GM12874 (cell line): Measurements from ENCODE around the gene REEP3.

Experiments used
- TF ChIP-seq, protein P1 (sequence below): IDR thresholded peaks from 2 replicates; pipeline ENCODE4 v1.5.1; 2011; ENCODE audit warnings: low read depth, mild to moderate bottlenecking, control low read depth, low read length, moderate library complexity; ENCODE audit not compliant: insufficient read depth

REEP3 gene

DNA sequence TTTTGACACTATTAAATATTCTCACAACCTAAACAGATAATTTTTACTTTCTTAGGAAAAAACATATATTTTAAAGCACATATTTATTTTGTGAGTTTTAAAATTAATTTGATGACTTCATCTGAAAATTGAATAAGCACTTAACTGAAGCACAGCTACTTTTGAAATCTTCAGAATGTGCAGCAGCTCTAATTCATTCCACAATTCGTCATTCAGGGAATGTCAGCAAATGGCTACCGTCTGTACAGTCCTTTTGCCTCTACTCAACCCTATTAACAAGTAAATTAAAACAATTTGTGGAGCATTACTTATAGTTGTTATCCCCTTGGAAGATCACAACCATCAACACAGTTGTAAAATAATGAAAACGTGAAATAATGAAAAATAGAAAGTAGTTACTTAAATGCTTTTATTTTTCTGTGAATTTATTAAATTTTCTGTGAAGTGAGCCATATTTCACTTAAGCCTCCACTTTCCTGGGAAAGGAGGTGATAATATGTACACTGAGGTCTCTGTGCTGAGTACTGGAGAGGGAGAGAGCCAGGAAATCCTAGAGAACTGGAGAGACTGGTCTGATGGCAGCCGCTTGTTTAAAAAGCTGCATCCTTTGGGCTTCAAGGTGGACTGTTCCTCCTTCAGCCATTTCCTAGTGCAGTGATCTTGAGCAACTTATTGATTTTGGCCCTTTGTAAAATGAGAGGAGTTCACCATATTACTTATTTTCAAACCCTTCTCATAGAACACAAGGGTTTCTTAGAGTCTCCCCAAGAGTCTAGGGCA is 70.6 kb downstream of the REEP3 start:
- TF ChIP-seq, protein P1, sequence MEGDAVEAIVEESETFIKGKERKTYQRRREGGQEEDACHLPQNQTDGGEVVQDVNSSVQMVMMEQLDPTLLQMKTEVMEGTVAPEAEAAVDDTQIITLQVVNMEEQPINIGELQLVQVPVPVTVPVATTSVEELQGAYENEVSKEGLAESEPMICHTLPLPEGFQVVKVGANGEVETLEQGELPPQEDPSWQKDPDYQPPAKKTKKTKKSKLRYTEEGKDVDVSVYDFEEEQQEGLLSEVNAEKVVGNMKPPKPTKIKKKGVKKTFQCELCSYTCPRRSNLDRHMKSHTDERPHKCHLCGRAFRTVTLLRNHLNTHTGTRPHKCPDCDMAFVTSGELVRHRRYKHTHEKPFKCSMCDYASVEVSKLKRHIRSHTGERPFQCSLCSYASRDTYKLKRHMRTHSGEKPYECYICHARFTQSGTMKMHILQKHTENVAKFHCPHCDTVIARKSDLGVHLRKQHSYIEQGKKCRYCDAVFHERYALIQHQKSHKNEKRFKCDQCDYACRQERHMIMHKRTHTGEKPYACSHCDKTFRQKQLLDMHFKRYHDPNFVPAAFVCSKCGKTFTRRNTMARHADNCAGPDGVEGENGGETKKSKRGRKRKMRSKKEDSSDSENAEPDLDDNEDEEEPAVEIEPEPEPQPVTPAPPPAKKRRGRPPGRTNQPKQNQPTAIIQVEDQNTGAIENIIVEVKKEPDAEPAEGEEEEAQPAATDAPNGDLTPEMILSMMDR, result no peak

DNA sequence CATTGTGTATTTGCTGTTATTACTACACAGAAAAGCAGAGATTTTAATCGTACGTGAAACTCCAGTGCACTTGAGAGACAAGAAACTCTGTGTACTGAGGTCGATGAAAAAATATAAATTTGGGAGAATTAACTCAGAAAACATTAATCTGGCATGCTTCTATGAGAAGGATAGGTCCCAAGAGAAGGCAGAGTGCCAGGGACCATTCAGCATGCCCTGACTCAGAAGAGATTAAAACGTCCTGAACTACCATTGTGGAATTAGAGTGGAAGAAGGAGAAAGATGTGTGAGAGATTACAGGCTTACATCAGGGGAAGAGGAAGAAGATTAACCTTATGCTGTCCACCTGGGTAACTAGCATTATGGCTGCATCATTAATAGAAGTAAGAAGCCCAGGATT is 72.4 kb downstream of the REEP3 start:
- TF ChIP-seq, protein P1, result no peak

- TF ChIP-seq, protein P1, result no peak
Measured at GRCh38 chr10:63595072-63595471, 73.9 kb downstream of the REEP3 start.

DNA sequence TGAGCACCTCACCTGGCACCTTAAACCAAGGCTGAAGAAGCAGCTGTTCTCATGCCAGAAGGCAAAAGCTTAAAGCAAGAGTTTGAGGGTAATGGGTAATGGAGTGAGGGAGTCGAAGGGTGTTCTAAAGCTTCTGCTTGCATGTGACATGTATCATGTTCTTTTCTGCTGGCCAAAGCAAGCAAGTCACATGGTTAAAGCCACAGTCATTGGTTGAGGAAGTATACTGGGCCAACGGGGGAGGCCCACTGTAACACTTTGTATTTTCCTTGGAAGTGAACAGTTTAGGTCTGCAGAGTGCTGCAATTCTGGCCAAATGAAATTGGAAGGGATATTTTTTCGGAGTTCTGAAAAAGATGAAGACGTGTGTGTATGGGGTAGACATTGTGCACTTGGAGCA is 75.7 kb downstream of the REEP3 start:
- TF ChIP-seq, protein P1, result no peak

- TF ChIP-seq, protein P1, result no peak
Measured at GRCh38 chr10:63600540-63600939, 79.3 kb downstream of the REEP3 start.

DNA sequence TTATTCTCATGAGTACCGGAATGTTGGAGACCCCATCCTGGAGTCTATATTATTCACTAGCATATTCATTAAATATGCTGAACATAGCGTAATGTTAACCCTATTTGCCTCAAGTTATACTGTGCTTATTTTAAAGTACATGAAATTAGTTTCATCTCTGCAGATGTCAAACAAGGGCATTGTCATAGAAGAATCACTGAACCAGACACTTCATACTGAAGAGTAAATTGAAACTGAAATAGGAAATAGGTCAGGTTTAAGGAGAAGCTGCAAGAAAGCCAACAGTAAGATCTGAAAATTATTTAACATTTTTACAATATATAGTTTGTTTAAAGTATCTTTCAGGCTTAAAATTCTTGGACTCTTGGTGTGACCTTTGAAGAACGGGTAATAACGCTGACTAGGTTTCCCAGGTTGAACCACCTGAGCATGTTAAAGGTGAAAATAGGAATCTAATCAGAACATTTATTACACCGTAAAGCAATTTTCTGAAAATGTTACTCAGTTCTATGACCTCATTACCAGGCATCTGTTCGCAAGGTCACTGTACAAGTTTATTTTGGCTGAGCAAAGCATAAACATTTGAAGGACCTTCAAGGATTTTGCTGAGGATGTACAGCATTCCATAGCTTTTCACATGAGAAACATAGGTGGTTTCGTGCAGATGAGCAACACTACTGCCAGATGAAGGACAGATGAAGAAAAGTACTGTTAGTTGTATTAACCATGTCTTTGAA is 82.7 kb downstream of the REEP3 start:
- TF ChIP-seq, protein P1, result no peak

GRCh38 chr10:63605197-63605967 is 84.2 kb downstream of the REEP3 start:
- TF ChIP-seq, protein P1, result no peak
